Measurements from ENCODE around the gene ST6GAL1. TPM values are rescaled to one million over a fixed set of nuclear protein-coding genes. Genes with fewer than 3 reads are reported as not detected.

ST6GAL1 gene
- total and polyA plus RNA-seq, 10 of the 15 experiments (the other 5 are each of a cell fraction or from before 2014, with no cell fraction given) = 74.2 to 248 (median 149) TPM

GRCh38 chr3:186965141-186965879, 35.0 kb downstream of the ST6GAL1 start (continued):
- no peak for TF ChIP-seq CEBPB (IDR thresholded peaks at IDR 0.05; ENCODE audit: borderline replicate concordance in 1 of 2, low read depth in 2 of 2, low read length in 2 of 2)
- no peak for TF ChIP-seq RCOR1 (conservative IDR thresholded peaks at IDR 0.05; ENCODE audit: low read depth, low read length)
- no peak for TF ChIP-seq JUND (IDR thresholded peaks at IDR 0.05; ENCODE audit: low read depth, low read length)
- TF ChIP-seq E2F4 (IDR thresholded peaks at IDR 0.05; ENCODE audit: low read depth, low read length) = no peak
- TF ChIP-seq ZNF274 (IDR thresholded peaks at IDR 0.05; ENCODE audit: insufficient read depth, insufficient read length) = no peak
- TF ChIP-seq RB1 (IDR thresholded peaks at IDR 0.05; ENCODE audit: borderline replicate concordance) = no peak
- TF ChIP-seq MYB (IDR thresholded peaks at IDR 0.05; ENCODE audit: borderline replicate concordance, low read depth, low read length) = no peak
- no peak for TF ChIP-seq SKIL (IDR thresholded peaks at IDR 0.05; ENCODE audit: low read depth, poor library complexity, severe bottlenecking)
- TF ChIP-seq, protein P1, sequence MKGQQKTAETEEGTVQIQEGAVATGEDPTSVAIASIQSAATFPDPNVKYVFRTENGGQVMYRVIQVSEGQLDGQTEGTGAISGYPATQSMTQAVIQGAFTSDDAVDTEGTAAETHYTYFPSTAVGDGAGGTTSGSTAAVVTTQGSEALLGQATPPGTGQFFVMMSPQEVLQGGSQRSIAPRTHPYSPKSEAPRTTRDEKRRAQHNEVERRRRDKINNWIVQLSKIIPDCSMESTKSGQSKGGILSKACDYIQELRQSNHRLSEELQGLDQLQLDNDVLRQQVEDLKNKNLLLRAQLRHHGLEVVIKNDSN (IDR thresholded peaks at IDR 0.05; ENCODE audit: borderline replicate concordance, extremely low read length, insufficient read depth, low read depth, low read length) = no peak
- TF ChIP-seq FOXM1 (IDR thresholded peaks at IDR 0.05; ENCODE audit: low read depth, low read length) = peak; percentile 69; the same call in 1 of the 2 replicates
- TF ChIP-seq, protein P2, sequence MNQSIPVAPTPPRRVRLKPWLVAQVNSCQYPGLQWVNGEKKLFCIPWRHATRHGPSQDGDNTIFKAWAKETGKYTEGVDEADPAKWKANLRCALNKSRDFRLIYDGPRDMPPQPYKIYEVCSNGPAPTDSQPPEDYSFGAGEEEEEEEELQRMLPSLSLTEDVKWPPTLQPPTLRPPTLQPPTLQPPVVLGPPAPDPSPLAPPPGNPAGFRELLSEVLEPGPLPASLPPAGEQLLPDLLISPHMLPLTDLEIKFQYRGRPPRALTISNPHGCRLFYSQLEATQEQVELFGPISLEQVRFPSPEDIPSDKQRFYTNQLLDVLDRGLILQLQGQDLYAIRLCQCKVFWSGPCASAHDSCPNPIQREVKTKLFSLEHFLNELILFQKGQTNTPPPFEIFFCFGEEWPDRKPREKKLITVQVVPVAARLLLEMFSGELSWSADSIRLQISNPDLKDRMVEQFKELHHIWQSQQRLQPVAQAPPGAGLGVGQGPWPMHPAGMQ (IDR thresholded peaks at IDR 0.05; ENCODE audit: borderline replicate concordance) = no peak
- no peak for TF ChIP-seq CBX5 (IDR thresholded peaks at IDR 0.05; ENCODE audit: low read depth)
- TF ChIP-seq POU2F2 (IDR thresholded peaks at IDR 0.05; ENCODE audit: borderline replicate concordance, low read depth, low read length) = peak; percentile 82; the same call in 2 of the 3 replicates
- TF ChIP-seq E4F1 (IDR thresholded peaks at IDR 0.05; ENCODE audit: borderline replicate concordance, partially characterized antibody) = no peak
- no peak for TF ChIP-seq NR2C1 (IDR thresholded peaks at IDR 0.05)
- TF ChIP-seq RAD51 (IDR thresholded peaks at IDR 0.05) = no peak
- TF ChIP-seq GABPA (IDR thresholded peaks at IDR 0.05; ENCODE audit: low read depth) = no peak
- no peak for TF ChIP-seq ZSCAN29 (IDR thresholded peaks at IDR 0.05)

Measured in GM12878 (cell line).